Measurements from ENCODE around the gene UBE2U.

Gene UBE2U

DNA sequence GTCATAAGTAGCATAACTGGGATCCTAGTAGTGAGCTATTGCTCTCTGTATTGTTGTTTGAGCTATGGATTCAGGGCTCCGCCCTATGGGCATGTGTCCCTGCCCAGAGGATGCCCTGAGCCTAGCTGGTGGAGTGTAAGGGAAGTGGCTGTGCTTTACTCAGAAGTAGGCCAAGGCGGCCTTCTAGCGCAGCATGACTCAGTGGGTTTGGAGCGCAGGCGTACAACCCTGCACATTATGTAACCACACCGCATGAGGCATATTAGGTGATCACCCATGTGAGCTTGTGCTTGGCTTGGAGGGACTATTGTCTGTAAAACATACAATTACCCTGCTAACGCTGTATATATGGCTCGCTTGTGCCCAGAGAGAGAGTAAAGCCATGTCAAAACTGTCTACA lies 11.1 kb upstream of the UBE2U start:
- Histone ChIP-seq H3K4me1 (ENCODE audit: insufficient read depth, low read length) (peaks cover 5% of the 10 kb centered on the region; the same call in 1 of the 2 replicates), H3K9me3 (ENCODE audit: insufficient read depth, low read depth, low read length) (no peaks in the 10 kb centered on the region), H3K27me3 (ENCODE audit: insufficient read depth, low read length) (no peaks in the 10 kb centered on the region), H3K36me3 (ENCODE audit: insufficient read depth, low read length) (no peaks in the 10 kb centered on the region), H3K27ac (ENCODE audit: low read depth, low read length) (no peak overlapping the region), H3K9ac (ENCODE audit: low read depth, low read length) (no peak overlapping the region), H3K4me3 (ENCODE audit: low read length) (no peak overlapping the region)
- WGBS, result 95% methylated on average over 8 of the region's 8 CpGs

DNA sequence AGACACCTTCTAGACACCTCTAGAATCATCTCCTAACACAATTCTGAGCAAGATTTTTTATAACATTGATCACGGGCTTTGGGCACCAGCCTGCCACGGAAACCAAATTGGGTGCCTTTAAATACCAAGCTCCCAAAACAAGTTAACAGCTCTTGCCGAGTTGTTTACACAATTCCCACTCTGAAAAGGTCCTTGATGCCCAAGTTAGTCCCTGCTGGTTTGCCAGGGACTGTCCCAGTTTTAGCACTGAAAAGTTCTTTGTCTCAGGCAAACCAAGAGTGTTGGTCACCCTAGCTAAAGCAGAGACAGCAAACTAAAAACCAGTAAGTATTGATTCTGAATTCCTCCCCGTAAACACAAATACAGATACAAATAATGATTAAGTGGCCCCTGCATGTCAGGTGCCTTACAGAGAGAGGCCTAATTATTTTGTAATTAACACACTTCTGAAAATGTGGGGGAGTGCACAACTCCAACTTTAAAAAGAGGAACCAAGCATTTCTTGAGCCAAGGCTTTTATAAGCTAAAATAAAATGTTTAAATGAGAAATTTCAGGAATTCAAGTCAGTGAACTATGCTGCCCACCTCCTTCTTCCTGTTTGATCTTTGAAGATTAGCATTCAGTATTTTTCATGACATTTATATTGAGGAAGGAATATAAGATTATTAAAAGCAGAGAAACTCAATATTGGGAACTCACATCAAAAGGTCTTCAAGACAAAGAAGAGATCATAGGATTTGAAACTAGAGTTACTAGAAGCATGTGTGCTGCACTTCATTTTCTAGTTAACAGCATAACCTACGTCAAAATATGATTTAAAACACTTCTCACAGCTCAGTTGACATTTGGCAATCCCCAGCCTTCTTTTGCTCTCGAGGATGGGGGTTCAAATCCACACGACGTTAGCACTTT lies 9.0 kb upstream of the UBE2U start:
- Histone ChIP-seq H3K4me1 (ENCODE audit: insufficient read depth, low read length) (peaks cover 5% of the 10 kb centered on the region; the same call in 1 of the 2 replicates), H3K9ac (ENCODE audit: low read depth, low read length) (no peak overlapping the region), H3K36me3 (ENCODE audit: insufficient read depth, low read length) (no peaks in the 10 kb centered on the region), H3K27me3 (ENCODE audit: insufficient read depth, low read length) (no peaks in the 10 kb centered on the region), H3K4me3 (ENCODE audit: low read length) (no peak overlapping the region), H3K9me3 (ENCODE audit: insufficient read depth, low read depth, low read length) (no peaks in the 10 kb centered on the region), H3K27ac (ENCODE audit: low read depth, low read length) (no peak overlapping the region)
- 82% methylated on average over 7 of the region's 8 CpGs for WGBS

GRCh38 chr1:64195081-64195395 lies 8.4 kb upstream of the UBE2U start:
- Histone ChIP-seq H3K4me3 (ENCODE audit: low read length) (no peak overlapping the region), H3K9ac (ENCODE audit: low read depth, low read length) (no peak overlapping the region), H3K36me3 (ENCODE audit: insufficient read depth, low read length) (no peaks in the 10 kb centered on the region), H3K27ac (ENCODE audit: low read depth, low read length) (no peak overlapping the region), H3K27me3 (ENCODE audit: insufficient read depth, low read length) (no peaks in the 10 kb centered on the region), H3K9me3 (ENCODE audit: insufficient read depth, low read depth, low read length) (no peaks in the 10 kb centered on the region), H3K4me1 (ENCODE audit: insufficient read depth, low read length) (peaks cover 5% of the 10 kb centered on the region; the same call in 1 of the 2 replicates)
- WGBS, result 90% methylated on average over 1 of the region's 1 CpG

GRCh38 chr1:64196074-64196870 lies 7.2 kb upstream of the UBE2U start:
- no peak overlapping the region for H3K4me3 ChIP-seq (ENCODE audit: low read length)
- no peak overlapping the region for H3K27ac ChIP-seq (ENCODE audit: low read depth, low read length)
- no peaks in the 10 kb centered on the region for H3K27me3 ChIP-seq (ENCODE audit: insufficient read depth, low read length)
- H3K36me3 ChIP-seq (ENCODE audit: insufficient read depth, low read length), result no peaks in the 10 kb centered on the region
- H3K9me3 ChIP-seq (ENCODE audit: insufficient read depth, low read depth, low read length), result no peaks in the 10 kb centered on the region
- WGBS, result 81% methylated on average over 8 of the region's 8 CpGs
- peaks cover 5% of the 10 kb centered on the region; the same call in 1 of the 2 replicates for H3K4me1 ChIP-seq (ENCODE audit: insufficient read depth, low read length)
- H3K9ac ChIP-seq (ENCODE audit: low read depth, low read length), result no peak overlapping the region

GRCh38 chr1:64197076-64197475 lies 6.3 kb upstream of the UBE2U start:
- Histone ChIP-seq H3K9ac (ENCODE audit: low read depth, low read length) (no peak overlapping the region), H3K27me3 (ENCODE audit: insufficient read depth, low read length) (no peaks in the 10 kb centered on the region), H3K36me3 (ENCODE audit: insufficient read depth, low read length) (no peaks in the 10 kb centered on the region), H3K9me3 (ENCODE audit: insufficient read depth, low read depth, low read length) (no peaks in the 10 kb centered on the region), H3K27ac (ENCODE audit: low read depth, low read length) (no peak overlapping the region), H3K4me1 (ENCODE audit: insufficient read depth, low read length) (peaks cover 5% of the 10 kb centered on the region; the same call in 1 of the 2 replicates), H3K4me3 (ENCODE audit: low read length) (no peak overlapping the region)
- WGBS, result 96% methylated on average over 3 of the region's 3 CpGs

GRCh38 chr1:64199154-64199553 lies 4.3 kb upstream of the UBE2U start:
- H3K4me1 ChIP-seq (ENCODE audit: insufficient read depth, low read length), result peaks cover 5% of the 10 kb centered on the region; the same call in 1 of the 2 replicates
- no peak overlapping the region for H3K27ac ChIP-seq (ENCODE audit: low read depth, low read length)
- no peak overlapping the region for H3K4me3 ChIP-seq (ENCODE audit: low read length)
- no peaks in the 10 kb centered on the region for H3K36me3 ChIP-seq (ENCODE audit: insufficient read depth, low read length)
- H3K27me3 ChIP-seq (ENCODE audit: insufficient read depth, low read length), result no peaks in the 10 kb centered on the region
- 89% methylated on average over 1 of the region's 2 CpGs for WGBS
- no peaks in the 10 kb centered on the region for H3K9me3 ChIP-seq (ENCODE audit: insufficient read depth, low read depth, low read length)
- no peak overlapping the region for H3K9ac ChIP-seq (ENCODE audit: low read depth, low read length)

GRCh38 chr1:64200064-64200463 lies 3.4 kb upstream of the UBE2U start:
- Histone ChIP-seq H3K4me1 (ENCODE audit: insufficient read depth, low read length) (no peaks in the 10 kb centered on the region), H3K27me3 (ENCODE audit: insufficient read depth, low read length) (no peaks in the 10 kb centered on the region), H3K27ac (ENCODE audit: low read depth, low read length) (no peak overlapping the region), H3K4me3 (ENCODE audit: low read length) (no peak overlapping the region), H3K36me3 (ENCODE audit: insufficient read depth, low read length) (no peaks in the 10 kb centered on the region), H3K9me3 (ENCODE audit: insufficient read depth, low read depth, low read length) (no peaks in the 10 kb centered on the region), H3K9ac (ENCODE audit: low read depth, low read length) (no peak overlapping the region)
- WGBS, result 100% methylated on average over 1 of the region's 1 CpG

GRCh38 chr1:64209221-64209620 lies 5.8 kb downstream of the UBE2U start:
- Histone ChIP-seq H3K4me3 (ENCODE audit: low read length) (no peak overlapping the region), H3K27ac (ENCODE audit: low read depth, low read length) (no peak overlapping the region), H3K4me1 (ENCODE audit: insufficient read depth, low read length) (no peaks in the 10 kb centered on the region), H3K27me3 (ENCODE audit: insufficient read depth, low read length) (no peaks in the 10 kb centered on the region), H3K9ac (ENCODE audit: low read depth, low read length) (no peak overlapping the region), H3K9me3 (ENCODE audit: insufficient read depth, low read depth, low read length) (no peaks in the 10 kb centered on the region), H3K36me3 (ENCODE audit: insufficient read depth, low read length) (no peaks in the 10 kb centered on the region)
- 89% methylated on average over 2 of the region's 2 CpGs for WGBS

DNA sequence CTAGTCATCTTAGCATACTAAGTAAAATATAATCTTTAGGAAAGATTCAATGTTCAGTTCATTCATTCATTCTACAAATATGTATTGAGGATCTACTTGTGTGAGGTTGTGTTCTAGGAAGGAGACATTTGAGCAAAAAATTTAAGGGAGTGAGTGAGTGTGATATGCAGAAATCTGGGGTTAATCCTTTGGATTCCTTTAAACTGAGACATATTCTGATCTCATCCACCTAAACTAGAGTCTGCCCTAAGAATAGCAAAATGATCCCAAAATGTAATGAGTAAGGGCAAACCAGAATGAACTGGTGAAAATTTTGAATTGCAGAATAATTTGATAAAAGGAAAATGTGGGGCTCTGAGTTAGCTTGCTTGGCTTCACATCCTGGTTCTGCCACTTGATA lies 8.6 kb downstream of the UBE2U start:
- H3K27ac ChIP-seq (ENCODE audit: low read depth, low read length), result no peak overlapping the region
- no peak overlapping the region for H3K4me3 ChIP-seq (ENCODE audit: low read length)
- H3K9ac ChIP-seq (ENCODE audit: low read depth, low read length), result no peak overlapping the region
- no peaks in the 10 kb centered on the region for H3K9me3 ChIP-seq (ENCODE audit: insufficient read depth, low read depth, low read length)
- H3K27me3 ChIP-seq (ENCODE audit: insufficient read depth, low read length), result no peaks in the 10 kb centered on the region
- H3K4me1 ChIP-seq (ENCODE audit: insufficient read depth, low read length), result no peaks in the 10 kb centered on the region
- no peaks in the 10 kb centered on the region for H3K36me3 ChIP-seq (ENCODE audit: insufficient read depth, low read length)

GRCh38 chr1:64215576-64215975 lies 12.2 kb downstream of the UBE2U start:
- H3K9ac ChIP-seq (ENCODE audit: low read depth, low read length), result no peak overlapping the region
- H3K36me3 ChIP-seq (ENCODE audit: insufficient read depth, low read length), result no peaks in the 10 kb centered on the region
- H3K27me3 ChIP-seq (ENCODE audit: insufficient read depth, low read length), result no peaks in the 10 kb centered on the region
- no peak overlapping the region for H3K27ac ChIP-seq (ENCODE audit: low read depth, low read length)
- H3K4me3 ChIP-seq (ENCODE audit: low read length), result no peak overlapping the region
- WGBS, result 89% methylated on average over 3 of the region's 3 CpGs
- H3K9me3 ChIP-seq (ENCODE audit: insufficient read depth, low read depth, low read length), result no peaks in the 10 kb centered on the region
- H3K4me1 ChIP-seq (ENCODE audit: insufficient read depth, low read length), result no peaks in the 10 kb centered on the region

- Histone ChIP-seq H3K36me3 (ENCODE audit: insufficient read depth, low read length) (no peaks in the 10 kb centered on the region), H3K4me1 (ENCODE audit: insufficient read depth, low read length) (no peaks in the 10 kb centered on the region), H3K9me3 (ENCODE audit: insufficient read depth, low read depth, low read length) (no peaks in the 10 kb centered on the region), H3K27ac (ENCODE audit: low read depth, low read length) (no peak overlapping the region), H3K27me3 (ENCODE audit: insufficient read depth, low read length) (no peaks in the 10 kb centered on the region), H3K9ac (ENCODE audit: low read depth, low read length) (no peak overlapping the region), H3K4me3 (ENCODE audit: low read length) (no peak overlapping the region)
- 92% methylated on average over 4 of the region's 5 CpGs for WGBS
Measured at GRCh38 chr1:64220241-64220640, 16.8 kb downstream of the UBE2U start.

Measured in HUES64 (cell line).